Gastrocnemius medialis (tissue), 4 donors: ENCODE measurements around the gene SMIM23.

Experiments used
- CTCF ChIP-seq, 5 experiments: fragments of 450-650 bp in 3 of 5; fragments of 200-600 bp in 2 of 5; sonication (generic) in 2 of 5; IDR thresholded peaks in 4 of 5; conservative IDR thresholded peaks in 1 of 5; 1 replicate in 4 of 5; 2 replicates in 1 of 5; pipeline ENCODE4 v1.5.1; 2016 to 2019; ENCODE audit warnings: antibody characterized with exemption in 5 of 5, mild to moderate bottlenecking in 3 of 5, moderate library complexity in 3 of 5
- POLR2A ChIP-seq, 2 donors: fragments of 450-650 bp; IDR thresholded peaks; one replicate each; pipeline ENCODE4 v1.6.1; 2017; ENCODE audit warnings: antibody characterized with exemption in 2 of 2, mild to moderate bottlenecking in 2 of 2, moderate library complexity in 2 of 2

- TF ChIP-seq CTCF (IDR thresholded peaks at IDR 0.05 in 4 of 5, conservative IDR thresholded peaks at IDR 0.05 in 1 of 5) (no peak), POLR2A (IDR thresholded peaks at IDR 0.05) (no peak)
Measured at GRCh38 chr5:171794470-171794960, 8.9 kb downstream of the SMIM23 start.
